Measurements from ENCODE around the gene ABHD8.
A peak's percentile ranks its signal among the peaks of the same experiment; 100 is the strongest.
"Not testable (repeated sequence)": the region's sequence is repeated elsewhere in the genome, so short reads cannot be mapped to it uniquely, and the experiment has no call there.

Gene ABHD8

DNA sequence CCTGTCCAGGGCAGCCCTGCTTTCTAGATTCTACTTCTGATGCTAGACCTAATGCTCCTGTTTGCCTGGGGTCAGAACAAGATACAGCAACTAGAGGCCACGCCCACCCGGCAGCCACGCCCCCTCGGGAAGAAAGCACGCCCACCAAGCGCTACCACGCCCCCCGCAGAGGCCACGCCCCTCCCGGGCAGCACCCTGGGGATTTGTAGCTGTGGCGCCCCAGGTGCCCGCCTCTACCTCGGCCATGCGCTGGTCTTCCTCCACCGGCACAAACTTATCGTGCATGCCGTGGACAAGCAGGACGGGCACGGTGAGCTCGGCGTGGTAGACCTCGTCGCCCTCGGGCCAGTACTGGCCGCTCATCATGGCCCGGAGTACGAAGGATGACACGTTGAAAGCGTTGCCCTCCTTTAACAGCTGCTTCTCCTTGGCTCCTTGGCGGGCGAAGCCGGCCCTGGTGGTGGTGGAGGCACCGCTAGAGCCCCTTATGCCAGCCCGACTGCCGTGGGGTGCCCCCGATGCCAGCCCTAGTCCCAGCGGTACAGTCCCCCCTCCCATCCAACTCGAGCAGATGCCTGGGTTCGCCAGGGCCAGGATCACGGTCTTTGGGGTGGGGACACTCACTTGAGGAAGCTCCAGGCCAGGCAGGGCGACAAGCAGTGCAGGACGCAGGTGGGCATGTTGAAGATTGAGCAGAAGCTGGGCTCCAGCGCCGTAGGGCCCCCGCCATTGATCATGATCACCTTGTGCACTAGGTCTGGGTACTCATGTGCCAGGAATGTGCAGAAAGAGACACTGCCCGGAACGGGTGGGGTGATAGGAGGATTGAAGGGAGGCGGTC, 9.0 kb downstream of the ABHD8 start:
- peak; percentile 53 for DNase-seq

DNA sequence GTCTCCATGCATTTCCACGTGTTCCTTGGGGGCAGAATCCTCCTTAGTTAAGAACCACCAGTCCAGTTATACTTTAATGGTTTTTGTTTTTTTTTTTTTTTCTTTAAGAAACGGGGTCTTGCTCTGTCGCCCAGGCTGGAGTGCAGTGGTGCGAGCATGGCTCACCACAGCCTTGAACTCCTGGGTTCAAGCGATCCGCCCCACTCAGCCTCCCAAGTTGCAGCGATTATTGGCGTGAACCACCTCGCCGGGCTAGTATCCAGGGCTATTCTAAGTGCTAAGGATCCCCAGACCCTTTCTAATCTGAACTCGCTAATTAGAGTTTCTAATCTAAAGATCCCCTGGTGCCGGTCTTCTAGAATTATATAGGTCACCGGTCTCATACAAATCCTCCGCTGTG, 9.6 kb downstream of the ABHD8 start:
- DNase-seq: no peak

DNA sequence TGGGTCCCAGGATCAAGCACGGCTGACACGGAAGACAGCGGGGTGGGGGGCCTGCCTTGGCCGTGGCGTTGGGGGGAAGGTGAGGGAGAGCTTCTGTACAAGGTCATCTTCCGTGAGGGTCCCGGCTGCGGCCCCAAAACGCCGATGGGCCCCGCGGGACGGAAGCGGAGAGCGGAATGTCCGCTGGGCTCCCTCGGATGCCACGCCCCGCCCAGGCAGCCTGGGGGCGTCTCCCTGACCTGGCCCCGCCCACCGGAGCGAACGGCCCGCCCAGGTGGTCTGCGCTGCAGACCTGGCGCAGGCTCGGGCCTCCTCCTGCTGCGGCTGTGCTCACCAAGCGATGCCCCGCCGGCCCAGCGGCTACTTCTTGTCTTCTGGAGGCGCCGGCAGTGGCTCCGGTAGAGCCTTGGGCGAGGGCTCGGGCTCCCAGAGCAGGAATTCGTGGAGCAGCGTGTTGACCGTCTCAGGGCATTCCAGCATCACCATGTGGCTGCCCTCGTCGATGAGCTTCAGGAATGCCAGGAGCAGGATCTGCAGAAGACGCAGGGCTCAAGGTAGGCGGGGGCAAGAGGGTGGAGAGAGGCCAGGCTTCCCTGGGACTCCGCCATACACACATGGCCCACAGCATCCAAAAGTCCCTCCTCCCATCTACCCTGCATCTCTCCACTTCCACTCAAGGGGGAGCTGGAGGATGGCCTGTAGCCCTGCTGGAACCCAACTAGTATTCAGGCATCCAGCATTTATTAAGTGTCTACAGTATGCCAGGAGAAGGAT, 10.7 kb downstream of the ABHD8 start:
- peak; percentile 95 for DNase-seq

DNA sequence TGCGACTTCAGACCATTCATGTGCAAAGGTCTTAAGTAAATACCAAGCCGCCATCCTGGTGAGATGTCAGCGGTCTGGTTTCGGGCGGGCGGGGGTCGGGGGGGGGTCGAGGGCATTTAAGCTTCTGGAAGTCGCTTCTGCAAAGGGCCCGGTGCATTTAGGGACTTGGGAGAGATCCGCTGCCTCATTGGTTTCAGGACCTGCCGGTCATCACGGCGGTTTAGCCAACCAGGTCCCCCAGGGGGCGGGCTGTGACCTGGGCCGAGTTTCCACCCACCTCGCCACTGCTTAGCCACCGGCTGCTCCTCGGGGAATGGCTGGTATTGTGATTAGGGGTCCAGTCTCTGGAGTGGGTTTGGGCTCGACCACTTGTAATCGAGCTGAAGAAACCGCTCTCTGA, 13.7 kb downstream of the ABHD8 start:
- peak; percentile 90 for DNase-seq

DNA sequence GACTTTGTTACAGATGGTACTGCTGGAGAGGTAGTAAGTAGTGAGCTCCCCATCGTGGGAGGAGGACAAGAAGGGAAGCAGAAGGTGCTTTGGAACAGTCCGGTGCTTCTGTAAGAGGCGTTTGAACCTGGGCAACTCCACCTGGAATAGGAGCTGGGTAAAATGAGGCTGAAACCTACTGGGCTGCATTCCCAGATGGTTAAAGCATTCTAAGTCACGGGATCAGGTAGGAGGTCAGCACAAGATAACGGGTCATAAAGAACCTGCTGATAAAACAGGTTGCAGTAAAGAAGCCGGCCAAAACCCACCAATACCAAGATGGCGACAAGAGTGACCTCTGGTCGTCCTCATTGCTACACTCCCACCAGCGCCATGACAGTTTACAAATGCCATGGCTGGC, 16.5 kb downstream of the ABHD8 start:
- no peak for DNase-seq

DNA sequence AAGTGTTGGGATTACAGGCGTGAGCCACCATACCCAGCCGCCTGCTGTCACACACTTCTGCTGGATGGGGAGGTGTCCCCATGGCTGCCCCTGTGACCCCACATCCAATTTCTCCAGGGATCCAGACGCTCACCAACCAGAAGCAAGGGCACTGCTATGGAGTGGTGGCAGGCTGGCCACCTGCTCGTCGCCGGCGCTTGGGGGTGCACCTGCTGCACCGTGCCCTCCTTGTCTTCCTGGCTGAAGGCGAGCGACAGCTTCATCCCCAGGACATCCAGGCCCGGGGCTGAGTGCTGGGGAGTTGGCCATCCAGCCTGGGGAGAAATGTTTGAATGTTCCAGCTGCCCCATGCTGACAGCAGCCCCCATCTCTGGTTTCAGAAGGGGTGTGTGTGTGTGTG, 17.0 kb downstream of the ABHD8 start:
- DNase-seq: no peak

DNA sequence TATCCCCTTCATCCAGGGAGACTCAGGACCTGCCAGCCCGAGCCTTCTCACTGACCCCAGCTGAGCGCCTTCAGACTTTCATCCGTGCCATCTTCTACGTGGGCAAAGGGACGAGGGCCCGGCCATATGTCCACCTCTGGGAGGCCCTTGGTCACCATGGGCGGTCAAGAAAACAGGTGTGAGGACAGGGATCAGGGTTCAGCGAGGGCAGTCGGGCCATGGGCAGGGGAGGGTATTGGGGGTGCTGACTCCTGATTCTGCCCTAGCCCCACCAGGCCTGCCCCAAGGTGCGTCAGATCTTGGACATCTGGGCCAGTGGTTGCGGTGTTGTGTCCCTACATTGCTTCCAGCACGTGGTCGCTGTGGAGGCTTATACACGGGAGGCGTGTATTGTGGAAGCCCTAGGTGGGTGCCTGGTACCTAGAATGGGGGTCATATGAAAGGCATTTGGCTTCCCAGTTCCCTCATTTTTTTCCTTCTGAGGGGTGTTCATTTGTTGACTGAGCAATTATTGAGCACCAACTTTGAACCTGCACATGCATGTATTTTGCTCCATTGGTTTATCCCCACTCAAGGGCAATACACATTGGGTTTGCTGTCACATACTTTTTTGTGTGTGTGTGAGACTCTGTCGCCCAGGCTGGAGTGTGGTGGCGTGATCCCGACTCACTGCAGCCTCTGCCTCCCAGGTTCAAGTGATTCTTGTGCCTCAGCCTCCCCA, 17.6 kb downstream of the ABHD8 start:
- DNase-seq: no peak

DNA sequence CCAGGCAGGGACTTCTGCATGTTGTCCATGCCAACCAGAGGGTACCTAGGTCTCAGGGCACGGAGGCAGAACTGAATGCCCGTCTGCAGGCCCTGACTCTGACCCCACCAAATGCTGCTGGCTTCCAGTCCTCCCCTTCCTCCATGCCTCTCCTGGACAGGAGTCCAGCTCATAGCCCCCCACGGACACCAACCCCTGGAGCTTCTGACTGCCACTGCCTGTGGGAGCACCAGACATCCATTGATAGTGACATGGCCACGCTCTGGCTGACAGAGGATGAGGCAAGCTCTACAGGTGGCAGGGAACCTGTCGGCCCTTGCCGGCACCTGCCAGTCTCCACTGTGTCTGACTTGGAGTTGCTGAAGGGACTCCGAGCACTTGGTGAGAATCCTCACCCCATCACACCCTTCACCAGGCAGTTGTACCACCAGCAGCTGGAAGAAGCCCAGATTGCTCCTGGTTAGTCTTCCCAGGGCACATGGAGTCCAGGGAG, 19.7 kb downstream of the ABHD8 start:
- DNase-seq: no peak

DNA sequence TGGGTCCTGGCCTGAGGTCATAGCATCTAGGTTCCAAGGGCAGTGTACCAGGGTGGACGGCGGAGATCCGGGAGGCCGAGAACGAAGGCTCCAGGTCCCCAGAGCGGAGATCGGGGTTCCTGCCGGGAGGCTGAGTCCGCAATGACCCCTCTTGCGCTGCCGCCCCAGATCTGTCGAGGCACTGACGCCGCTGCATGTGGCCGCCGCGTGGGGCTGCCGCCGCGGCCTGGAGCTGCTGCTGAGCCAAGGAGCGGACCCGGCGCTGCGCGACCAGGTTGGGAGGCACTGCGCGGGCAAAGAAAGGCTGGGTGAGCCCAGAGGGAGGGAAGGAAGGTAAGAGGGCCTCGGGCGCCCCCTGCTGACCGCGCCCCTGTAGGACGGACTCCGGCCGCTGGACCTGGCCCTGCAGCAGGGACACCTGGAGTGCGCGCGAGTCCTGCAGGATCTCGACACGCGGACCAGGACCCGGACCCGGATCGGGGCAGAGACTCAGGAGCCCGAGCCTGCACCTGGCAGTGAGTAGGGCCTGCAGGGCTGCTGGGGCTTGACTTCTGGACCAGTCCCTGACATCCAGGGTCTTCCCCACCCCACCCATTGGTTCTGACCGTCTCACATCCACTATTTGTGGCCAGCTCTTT, 20.6 kb downstream of the ABHD8 start:
- DNase-seq: peak; percentile 88

DNA sequence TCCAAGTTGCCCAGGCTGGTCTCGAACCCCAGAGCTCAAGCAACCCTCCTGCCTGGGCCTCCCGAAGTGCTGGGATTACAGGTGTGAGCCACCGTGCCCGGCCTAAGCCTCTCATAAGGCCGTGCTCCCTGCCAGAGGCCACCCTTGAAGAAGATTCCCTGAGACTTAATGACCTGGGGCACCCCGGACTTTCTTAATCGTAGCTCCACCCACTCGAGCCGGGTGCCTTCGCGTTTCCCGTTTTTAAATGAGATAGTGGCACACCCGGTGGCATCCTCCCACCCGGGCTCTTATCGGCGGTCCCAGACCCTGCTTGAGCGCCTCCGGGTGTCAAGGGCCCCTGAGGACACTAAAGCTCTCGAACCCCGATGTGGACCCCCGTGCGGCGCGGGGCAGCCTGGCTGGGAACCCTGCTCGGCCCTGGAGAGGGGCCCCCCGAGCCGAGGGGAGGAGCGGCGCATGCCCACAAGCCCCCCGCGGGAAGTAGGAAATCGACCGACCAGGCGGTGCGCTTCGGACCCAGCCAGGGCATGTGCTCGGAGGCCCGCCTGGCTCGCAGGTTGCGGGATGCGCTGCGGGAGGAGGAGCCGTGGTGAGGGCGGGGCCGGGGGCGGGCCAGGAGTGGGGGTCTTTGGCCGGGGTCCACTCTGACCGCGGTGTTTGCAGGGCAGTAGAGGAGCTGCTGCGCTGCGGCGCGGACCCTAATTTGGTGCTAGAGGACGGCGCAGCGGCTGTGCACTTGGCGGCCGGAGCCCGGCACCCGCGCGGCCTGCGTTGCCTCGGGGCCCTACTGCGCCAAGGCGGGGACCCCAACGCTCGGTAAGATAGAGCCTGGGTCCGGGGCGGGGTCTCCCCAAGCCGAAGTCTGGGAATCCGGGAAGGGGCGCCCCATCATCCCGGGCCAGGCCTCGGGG, 21.6 kb downstream of the ABHD8 start, which contains the start of gene ANKLE1:
TSS of gene ANKLE1 (plus strand) at position 511 of the 914 bp plus-strand sequence. CDS start at position 531, 20 bp downstream.
- DNase-seq: peak; percentile 98

DNA sequence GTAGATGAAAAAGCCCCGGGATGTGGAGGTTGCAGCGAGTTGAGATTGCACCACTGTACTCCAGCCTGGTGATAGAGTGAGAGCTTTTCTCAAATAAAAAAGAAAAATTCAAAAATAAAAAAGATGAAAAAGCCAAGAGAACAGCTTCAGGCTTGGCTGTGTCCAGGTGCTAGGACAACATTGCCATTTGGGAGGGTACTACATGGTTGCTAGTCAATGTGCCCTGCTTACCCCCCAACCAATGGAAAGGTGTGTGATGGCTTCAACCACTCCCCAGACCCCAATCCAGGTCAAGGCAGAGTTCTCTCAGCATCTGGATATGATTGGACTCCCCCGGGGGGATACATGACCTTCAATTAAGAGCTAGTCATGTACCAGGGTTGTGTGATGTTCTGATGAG, 23.8 kb downstream of the ABHD8 start:
- no peak for DNase-seq

DNA sequence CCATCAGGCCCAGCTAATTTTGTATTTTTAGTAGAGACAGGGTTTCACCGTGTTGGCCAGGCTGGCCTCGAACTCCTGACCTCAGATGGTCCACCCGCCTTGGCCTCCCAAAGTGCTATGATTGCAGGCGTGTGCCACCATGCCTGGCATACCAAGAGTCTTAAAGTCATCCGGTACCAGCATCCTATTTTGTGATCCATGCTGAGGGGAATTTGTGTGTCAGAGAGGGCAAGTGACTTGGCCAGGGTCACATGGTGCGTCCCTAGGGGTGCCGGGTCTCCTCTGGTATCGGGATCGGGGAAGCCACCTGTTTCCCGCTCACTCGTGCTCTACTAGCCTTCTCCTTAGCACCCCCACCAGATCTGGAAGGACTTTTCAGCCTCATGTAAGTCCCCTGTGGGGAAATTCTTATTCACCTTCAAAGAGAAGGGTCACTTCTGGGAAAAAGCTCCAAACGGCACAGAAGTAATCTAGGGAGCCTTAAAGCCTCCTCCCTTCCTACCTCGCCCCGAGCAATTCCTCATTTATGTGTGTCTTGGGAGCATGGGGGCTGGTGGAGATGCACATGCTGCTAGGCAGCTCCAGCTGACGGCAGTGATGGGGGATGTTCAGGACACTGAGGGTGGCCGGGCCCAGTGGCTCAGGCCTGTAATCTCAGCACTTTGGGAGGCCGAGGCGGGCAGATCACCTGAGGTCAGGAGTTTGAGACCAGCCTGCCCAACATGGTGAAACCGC, 27.6 kb downstream of the ABHD8 start:
- DNase-seq: no peak

DNA sequence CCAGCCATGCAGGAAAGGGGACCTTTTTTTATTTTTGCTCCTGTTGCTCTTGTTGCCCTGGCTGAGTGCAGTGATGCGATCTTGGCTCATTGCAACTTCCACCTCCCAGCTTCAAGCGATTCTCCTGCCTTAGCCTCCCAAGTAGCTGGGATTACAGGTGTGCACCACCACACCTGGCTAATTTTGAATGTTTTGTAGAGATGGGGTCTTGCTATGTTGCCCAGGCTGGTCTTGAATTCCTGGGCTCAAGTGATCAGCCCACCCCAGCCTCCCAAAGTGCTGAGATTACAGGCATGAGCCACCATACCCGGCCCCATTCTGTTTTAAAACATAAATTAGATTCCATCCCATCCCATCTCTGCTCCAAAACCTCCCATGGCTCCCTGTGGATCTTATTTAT, 28.3 kb downstream of the ABHD8 start:
- DNase-seq: not testable (repeated sequence)

DNA sequence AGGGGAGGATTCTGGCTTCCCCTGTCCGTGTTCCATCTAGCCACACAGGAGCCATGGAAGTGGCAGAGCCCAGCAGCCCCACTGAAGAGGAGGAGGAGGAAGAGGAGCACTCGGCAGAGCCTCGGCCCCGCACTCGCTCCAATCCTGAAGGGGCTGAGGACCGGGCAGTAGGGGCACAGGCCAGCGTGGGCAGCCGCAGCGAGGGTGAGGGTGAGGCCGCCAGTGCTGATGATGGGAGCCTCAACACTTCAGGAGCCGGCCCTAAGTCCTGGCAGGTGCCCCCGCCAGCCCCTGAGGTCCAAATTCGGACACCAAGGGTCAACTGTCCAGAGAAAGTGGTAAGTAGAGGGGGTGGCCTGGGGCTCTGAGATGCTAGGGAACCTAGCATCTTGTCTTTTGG, 34.5 kb downstream of the ABHD8 start:
- DNase-seq: no peak

DNA sequence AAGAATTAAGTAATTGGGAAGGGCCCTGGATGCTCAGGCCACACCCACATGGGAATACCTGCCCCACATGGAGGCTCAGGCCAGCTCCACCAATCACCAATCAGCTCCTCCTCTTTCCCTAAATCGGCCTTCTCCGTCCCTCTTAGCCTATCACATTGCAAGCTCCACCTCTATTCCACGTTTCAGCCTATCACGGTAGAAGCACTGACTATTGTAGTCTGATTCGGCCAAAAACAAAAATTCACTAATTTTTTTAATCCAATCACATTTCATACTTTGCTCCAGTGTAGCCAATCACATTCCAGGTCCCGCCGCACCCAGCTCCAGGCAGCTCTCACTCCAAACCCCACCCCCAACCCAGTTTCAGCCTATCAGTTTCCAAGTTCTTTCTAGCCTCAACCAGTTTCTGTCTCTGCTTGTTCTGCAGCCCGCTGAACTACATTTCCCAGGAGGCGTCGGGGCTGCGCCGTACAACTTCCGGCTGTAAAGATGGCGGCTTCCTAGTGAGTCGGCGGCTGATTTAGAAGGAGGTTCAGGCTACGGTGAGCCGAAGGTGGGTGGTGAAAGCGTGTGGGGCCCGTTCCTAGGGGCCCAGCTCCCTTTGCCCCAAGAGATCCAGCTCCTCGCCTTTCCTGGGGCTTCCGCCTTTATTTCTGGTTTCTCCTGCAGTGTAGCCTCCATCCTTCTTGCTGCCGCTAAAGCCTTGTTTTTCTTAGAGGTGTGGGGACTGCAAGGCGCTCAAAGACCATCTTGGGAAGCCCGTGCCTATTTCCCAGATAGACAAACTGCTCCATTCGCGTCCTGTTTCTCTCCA, 36.0 kb downstream of the ABHD8 start, which contains the start of gene BABAM1:
TSS of gene BABAM1 (plus strand) at position 469 of the 814 bp plus-strand sequence. CDS start 1,364 bp downstream, outside the sequence.
- DNase-seq: peak; percentile 100

DNA sequence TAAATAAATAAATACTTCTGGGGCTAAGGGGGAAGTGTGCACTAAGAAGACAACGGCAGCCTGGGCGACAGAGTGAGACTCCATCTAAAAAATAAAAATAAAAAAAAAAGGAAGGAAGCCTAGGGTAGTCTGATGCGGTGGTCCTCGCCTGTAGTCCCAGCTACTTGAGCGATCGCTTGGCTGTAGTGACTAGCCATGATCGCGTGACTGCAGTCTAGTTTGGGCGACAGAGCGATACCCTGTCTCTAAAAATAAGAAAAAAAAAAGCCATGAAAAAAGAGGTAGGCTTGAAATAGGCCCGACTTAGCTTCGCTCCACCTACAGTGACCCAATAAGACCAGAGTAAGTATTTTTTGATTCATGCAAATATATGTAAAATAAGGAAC, 36.6 kb downstream of the ABHD8 start:
- no peak for DNase-seq

DNA sequence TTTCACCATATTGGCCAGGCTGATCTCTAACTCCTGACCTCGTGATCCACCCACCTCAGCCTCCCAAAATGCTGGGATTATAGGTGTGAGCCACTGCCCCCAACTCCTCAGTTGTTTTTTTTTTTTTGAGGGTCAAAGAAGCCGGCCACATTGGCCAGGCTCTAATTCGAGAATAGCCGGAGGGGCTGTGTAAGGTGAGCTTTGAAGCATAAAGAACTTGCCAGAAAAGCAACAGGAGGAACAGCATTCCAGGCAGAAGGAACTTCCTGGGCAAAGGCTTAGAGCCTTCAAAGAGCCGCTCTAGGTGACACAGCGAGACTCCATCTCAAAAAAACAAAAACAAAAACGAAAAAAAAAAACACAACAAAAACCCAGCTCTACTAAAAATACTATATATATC, 37.2 kb downstream of the ABHD8 start:
- DNase-seq: no peak

DNA sequence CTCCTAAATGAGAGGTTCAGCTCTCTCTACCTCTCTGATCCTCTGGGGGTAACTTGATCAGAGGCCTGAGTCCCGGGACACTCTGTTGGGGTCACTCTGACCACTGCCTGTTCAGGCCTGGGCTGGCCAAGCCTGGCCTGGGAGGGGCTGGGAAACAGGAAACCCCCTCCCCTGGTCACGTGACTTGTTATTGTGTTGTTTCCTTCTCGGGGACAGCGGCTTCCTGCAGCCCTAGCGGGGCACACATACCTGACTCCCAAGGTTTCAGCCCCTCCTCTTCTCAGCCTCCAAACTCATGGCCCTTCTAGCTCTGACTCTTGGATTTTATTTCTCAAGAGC, 38.6 kb downstream of the ABHD8 start, which contains the start of gene USHBP1:
TSS of gene USHBP1 (minus strand) at position 105 of the 339 bp plus-strand sequence. CDS start 446 bp downstream, outside the sequence.
- no peak for DNase-seq

DNA sequence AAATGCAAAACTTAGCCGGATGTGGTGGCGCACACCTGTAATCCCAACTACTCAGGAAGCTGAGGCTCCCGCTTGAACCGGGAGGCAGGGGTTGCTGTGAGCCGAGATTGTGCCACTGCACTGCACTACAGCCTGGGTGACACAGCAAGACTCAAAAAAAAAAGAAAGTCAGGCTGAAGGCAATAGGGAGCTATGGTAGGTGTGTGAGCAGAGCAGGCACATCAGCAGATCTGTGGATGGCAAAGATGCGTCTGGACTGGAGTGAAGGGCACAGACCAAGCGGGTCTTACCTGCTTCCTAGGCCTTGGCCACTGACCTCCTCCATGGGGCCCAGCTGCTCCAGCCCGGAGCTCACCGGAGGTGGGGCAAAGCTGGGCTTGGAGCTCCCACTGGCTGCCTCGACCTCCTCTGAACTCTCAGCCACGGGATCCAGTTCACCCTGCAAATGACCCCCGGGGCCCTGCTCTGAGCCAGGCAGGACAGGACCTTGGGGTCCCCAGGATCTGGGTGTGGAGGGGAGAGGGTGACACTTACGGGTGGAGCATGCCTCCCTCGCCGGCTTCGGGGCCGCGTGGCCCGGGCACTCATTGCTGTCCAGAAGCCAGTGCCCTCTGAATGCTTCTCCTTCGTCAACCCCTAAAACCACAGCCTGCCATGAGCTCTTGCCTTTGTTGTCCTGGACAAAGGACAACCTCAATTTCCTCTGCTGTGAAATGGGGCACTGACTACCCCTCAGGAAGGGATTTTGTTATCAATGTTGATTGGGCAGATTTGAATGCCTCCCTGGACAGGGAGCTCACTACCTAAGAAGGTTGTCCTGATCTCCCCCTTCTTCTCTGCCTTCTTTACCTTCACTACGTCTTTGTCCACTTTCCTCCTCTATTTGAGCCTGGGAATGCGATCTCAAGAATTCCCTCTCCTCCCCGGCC, 39.2 kb downstream of the ABHD8 start:
- no peak for DNase-seq
